Transverse colon (tissue), 4 donors: ENCODE results near the gene MMP19. TPM values are rescaled to one million over a fixed set of nuclear protein-coding genes. Genes with fewer than 3 reads are reported as not detected.
A peak's percentile ranks its signal among the peaks of the same experiment; 100 is the strongest.

Source experiments
- DNase-seq: peaks from one replicate; pipeline ENCODE4 v3.0.0-alpha.2; 2019
- H3K27ac ChIP-seq, 4 donors: fragments of 200-600 bp; sonication (generic); 2 replicates each; pipeline ENCODE4 v1.5.1; 2016 to 2018; ENCODE audit warnings: inconsistent platforms in 4 of 4
- H3K27me3 ChIP-seq: fragments of 200-600 bp; sonication (generic); 2 replicates; pipeline ENCODE4 v1.5.1; 2017; ENCODE audit warnings: inconsistent platforms
- H3K36me3 ChIP-seq, 4 donors: fragments of 200-600 bp; sonication (generic); 2 replicates each; pipeline ENCODE4 v1.5.1; 2017 to 2019; ENCODE audit warnings: inconsistent platforms in 4 of 4
- H3K4me1 ChIP-seq, 4 donors: fragments of 200-600 bp; sonication (generic); 2 replicates each; pipeline ENCODE4 v1.5.1; 2017 to 2020; ENCODE audit warnings: inconsistent platforms in 4 of 4
- H3K4me3 ChIP-seq, 4 donors: fragments of 200-600 bp; sonication (generic); 1 replicate in 1 of 4; 2 replicates in 3 of 4; pipeline versions ENCODE4 v1.5.1 to v1.6.1; 2017 to 2019; ENCODE audit warnings: inconsistent platforms in 4 of 4
- H3K9me3 ChIP-seq, 2 donors: fragments of 200-600 bp; sonication (generic); 2 replicates each; pipeline ENCODE4 v1.5.1; 2017 to 2019; ENCODE audit warnings: inconsistent platforms in 2 of 2
- EP300 ChIP-seq: sonication (generic); formaldehyde crosslinking; IDR thresholded peaks from one replicate; pipeline ENCODE4 v1.6.1; 2017; ENCODE audit warnings: antibody characterized with exemption, low read depth
- POLR2A ChIP-seq: fragments of 450-650 bp; IDR thresholded peaks from one replicate; pipeline ENCODE4 v1.6.1; 2016; ENCODE audit warnings: antibody characterized with exemption, mild to moderate bottlenecking, moderate library complexity
- POLR2AphosphoS5 ChIP-seq, 3 donors: sonication (generic); formaldehyde crosslinking; IDR thresholded peaks; one replicate each; pipeline ENCODE4 v1.6.1; 2016; ENCODE audit warnings: antibody characterized with exemption in 3 of 3
- WGBS, 2 donors: methylation state at CpG; one replicate each; pipeline ENCODE4 v1.1.5; 2018; ENCODE audit warnings: low coverage in 1 of 2; 5-methylcytosine and 5-hydroxymethylcytosine counted together
- in situ Hi-C, 4 donors: fragments of 200-750 bp; cut with MboI; loops; one replicate each; pipeline versions ENCODE4 v1.15.0 to v1.15.1; 2017; ENCODE audit warnings: low sequenced_read_pairs in 3 of 4, low pct_ligation_motif_present in 1 of 4, low pct_unique_long_range_greater_than_20kb in 1 of 4
- intact Hi-C: fragments of 100-400 bp; cut with DNase I; formaldehyde crosslinking; loops from one replicate; pipeline ENCODE4 v1.15.1; 2023; ENCODE audit warnings: low total_unique reads
- total RNA-seq, 4 donors: library from RNA; depleted of rRNA; stranded (reverse); fragments of >200 nt; gene quantifications; one replicate each; pipeline ENCODE4 v1.1.0, GENCODE V29; 2016
- TF ChIP-seq, protein P1 (sequence below), 5 experiments: fragments of 200-600 bp in 3 of 5; fragments of 450-650 bp in 2 of 5; sonication (generic) in 3 of 5; IDR thresholded peaks; 1 replicate in 2 of 5; 2 replicates in 3 of 5; pipeline ENCODE4 v1.5.1; 2016 to 2017; ENCODE audit warnings: antibody characterized with exemption in 5 of 5, inconsistent platforms in 3 of 5, mild to moderate bottlenecking in 2 of 5, moderate library complexity in 1 of 5

Gene MMP19, protein sequence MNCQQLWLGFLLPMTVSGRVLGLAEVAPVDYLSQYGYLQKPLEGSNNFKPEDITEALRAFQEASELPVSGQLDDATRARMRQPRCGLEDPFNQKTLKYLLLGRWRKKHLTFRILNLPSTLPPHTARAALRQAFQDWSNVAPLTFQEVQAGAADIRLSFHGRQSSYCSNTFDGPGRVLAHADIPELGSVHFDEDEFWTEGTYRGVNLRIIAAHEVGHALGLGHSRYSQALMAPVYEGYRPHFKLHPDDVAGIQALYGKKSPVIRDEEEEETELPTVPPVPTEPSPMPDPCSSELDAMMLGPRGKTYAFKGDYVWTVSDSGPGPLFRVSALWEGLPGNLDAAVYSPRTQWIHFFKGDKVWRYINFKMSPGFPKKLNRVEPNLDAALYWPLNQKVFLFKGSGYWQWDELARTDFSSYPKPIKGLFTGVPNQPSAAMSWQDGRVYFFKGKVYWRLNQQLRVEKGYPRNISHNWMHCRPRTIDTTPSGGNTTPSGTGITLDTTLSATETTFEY
- total RNA-seq: 10 to 100 TPM in 2 of 4 donors, 1 to 10 TPM in 2; 5.2 to 29.2 (median 14.8) TPM

DNA sequence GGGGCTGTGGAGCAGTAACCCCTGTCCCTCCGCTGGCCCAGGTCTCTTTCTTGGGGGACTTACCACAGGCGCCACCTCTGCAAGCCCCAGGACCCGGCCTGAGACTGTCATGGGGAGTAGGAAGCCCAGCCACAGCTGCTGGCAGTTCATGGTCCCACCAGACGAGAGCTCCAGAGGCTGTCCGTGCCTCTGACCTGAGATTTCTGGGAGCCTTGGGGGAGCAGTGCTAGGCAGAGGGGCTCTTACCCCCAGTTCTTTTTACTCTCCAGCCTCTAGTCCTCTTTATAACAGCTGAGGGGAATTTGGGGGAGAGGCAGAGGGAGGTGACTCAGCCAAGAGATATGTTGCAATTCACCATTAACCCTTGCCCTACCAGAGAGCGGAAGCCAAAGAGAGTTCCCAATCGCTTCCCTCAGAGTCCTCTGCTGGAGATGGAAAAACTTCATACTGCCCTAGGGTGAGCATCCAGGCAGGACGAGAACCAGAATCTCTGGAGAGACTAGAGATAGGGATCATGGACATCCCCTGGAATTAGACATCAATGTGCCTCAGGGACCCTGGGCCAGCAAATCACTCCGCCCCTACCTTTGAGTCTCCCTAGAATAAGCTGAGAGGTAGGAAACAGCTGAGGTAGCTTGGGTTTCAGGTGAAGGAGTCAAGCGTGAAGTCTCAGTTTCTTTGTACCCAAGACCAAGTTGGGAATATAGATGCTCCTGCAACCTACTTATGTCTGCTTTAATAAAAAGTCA lies at the start of gene MMP19:
MMP19 (minus strand) TSS at position 256 of the 749 bp plus-strand sequence; CDS start at position 150, 106 bp downstream.
- peak; percentile 66 for TF ChIP-seq POLR2A
- peak; percentile 39 to 52 (median 45) for TF ChIP-seq POLR2AphosphoS5 (IDR thresholded peaks at IDR 0.05)
- TF ChIP-seq EP300: no peak
- TF ChIP-seq, protein P1, sequence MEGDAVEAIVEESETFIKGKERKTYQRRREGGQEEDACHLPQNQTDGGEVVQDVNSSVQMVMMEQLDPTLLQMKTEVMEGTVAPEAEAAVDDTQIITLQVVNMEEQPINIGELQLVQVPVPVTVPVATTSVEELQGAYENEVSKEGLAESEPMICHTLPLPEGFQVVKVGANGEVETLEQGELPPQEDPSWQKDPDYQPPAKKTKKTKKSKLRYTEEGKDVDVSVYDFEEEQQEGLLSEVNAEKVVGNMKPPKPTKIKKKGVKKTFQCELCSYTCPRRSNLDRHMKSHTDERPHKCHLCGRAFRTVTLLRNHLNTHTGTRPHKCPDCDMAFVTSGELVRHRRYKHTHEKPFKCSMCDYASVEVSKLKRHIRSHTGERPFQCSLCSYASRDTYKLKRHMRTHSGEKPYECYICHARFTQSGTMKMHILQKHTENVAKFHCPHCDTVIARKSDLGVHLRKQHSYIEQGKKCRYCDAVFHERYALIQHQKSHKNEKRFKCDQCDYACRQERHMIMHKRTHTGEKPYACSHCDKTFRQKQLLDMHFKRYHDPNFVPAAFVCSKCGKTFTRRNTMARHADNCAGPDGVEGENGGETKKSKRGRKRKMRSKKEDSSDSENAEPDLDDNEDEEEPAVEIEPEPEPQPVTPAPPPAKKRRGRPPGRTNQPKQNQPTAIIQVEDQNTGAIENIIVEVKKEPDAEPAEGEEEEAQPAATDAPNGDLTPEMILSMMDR (IDR thresholded peaks at IDR 0.05): no peak
- DNase-seq: no peak
- Histone ChIP-seq H3K27me3 (peaks cover 2% of the 10 kb centered on the region), H3K27ac (peak within 1 kb of the TSS; percentile 63 to 80 (median 70)), H3K4me3 (peak within 1 kb of the TSS in 3 of 4 donors; percentile 11 to 48 (median 31)), H3K36me3 (no peaks in the 10 kb centered on the region), H3K9me3 (no peaks in the 10 kb centered on the region), H3K4me1 (peaks cover 0 to 8% (median 2%) of the 10 kb centered on the region in 4 donors)
- intact Hi-C loops: no loop called here
- whole genome bisulfite sequencing, 2 donors: 46 to 60% methylated on average over 4 to 10 of the region's 10 CpGs
- in situ Hi-C loops: no loop called here

DNA sequence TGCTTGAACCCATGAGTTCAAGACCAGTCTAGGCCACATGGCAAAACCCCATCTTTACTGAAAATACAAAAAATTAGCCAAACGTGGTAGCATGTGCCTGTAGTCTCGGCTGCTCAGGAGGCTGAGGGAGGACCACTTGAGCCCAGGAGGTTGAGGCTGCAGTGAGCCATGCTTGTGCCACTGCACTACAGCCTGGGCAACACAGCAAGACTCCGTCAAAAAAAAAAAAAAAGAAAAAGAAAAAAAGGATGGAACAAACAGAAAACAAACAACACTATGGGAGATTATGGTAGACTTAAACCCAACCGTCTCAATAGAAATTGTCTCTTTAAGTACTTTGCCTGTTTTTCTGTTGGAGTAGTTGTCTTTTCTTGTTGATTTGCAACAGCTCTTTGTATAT lies 48.6 kb upstream of the MMP19 start:
- no peak overlapping the region for H3K27ac ChIP-seq
- no peaks in the 10 kb centered on the region for H3K36me3 ChIP-seq
- in situ Hi-C loops: no loop called here
- no peaks in the 10 kb centered on the region for H3K4me1 ChIP-seq
- no peaks in the 10 kb centered on the region for H3K9me3 ChIP-seq
- intact Hi-C loops: no loop called here
- no peak for DNase-seq
- H3K4me3 ChIP-seq: no peak overlapping the region
- no peak for TF ChIP-seq POLR2AphosphoS5 (IDR thresholded peaks at IDR 0.05)
- no peak for TF ChIP-seq POLR2A
- TF ChIP-seq EP300: no peak
- TF ChIP-seq, protein P1 (IDR thresholded peaks at IDR 0.05): no peak
- WGBS, 2 donors: 95 to 96% methylated on average over 4 of the region's 4 CpGs
- no peaks in the 10 kb centered on the region for H3K27me3 ChIP-seq

DNA sequence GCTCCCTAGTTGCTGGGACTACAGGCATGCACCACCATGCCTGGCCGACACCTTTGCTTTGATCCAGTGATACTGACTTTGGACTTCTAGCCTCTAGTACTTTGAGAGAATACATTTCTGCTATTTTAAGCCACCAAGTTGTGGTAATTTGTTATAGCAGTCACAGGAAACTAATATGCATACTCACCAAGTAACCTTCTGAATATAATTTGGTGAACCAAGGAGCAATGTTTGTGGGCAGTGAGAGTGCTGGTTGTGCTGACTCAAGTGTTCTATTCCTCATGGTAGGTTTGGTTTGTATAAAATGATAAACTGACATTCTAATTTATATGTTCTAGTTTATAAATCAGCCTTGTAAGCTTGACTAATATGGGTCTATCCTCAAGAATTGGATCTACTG lies 42.4 kb upstream of the MMP19 start:
- 70% methylated on average over 1 of the region's 1 CpG; no CpG with 5 or more reads in 1 of the 2 donors for WGBS, 2 donors
- Histone ChIP-seq H3K9me3 (no peaks in the 10 kb centered on the region), H3K36me3 (no peaks in the 10 kb centered on the region), H3K27ac (no peak overlapping the region), H3K4me3 (no peak overlapping the region), H3K27me3 (no peaks in the 10 kb centered on the region), H3K4me1 (no peaks in the 10 kb centered on the region)
- in situ Hi-C loops (no loop called here), intact Hi-C loops (no loop called here)
- no peak for DNase-seq
- no peak for TF ChIP-seq POLR2A
- TF ChIP-seq EP300: no peak
- TF ChIP-seq, protein P1 (IDR thresholded peaks at IDR 0.05): no peak
- TF ChIP-seq POLR2AphosphoS5 (IDR thresholded peaks at IDR 0.05): no peak

DNA sequence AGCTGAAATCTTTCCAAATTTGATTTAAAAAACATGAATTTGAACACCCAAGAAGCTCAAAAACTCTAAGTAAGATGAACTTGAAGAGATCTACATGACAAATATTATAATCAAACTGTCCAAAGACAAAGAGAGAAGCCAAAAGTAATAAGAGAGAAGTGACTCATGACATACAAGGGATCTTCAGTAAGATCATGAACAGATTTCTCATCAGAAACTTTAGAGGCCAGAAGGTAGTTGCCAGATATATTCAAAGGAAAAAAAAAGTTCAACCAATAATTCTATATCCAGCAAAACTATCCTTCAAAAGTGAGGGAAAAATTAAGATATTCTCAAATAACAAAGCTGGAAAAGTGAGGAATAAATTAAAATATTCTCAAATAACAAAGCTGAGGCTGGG lies 35.1 kb upstream of the MMP19 start:
- Histone ChIP-seq H3K4me3 (no peak overlapping the region), H3K36me3 (no peaks in the 10 kb centered on the region), H3K27ac (no peak overlapping the region), H3K4me1 (no peaks in the 10 kb centered on the region), H3K9me3 (peaks cover 3 to 6% of the 10 kb centered on the region in 2 donors), H3K27me3 (no peaks in the 10 kb centered on the region)
- in situ Hi-C loops: no loop called here
- TF ChIP-seq, protein P1 (IDR thresholded peaks at IDR 0.05): no peak
- TF ChIP-seq POLR2AphosphoS5 (IDR thresholded peaks at IDR 0.05): no peak
- no peak for TF ChIP-seq EP300
- TF ChIP-seq POLR2A: no peak
- intact Hi-C loops: no loop called here
- DNase-seq: no peak
